DMS79 (cell line): ENCODE results near the gene DSCAML1.

ENCODE experiments used
- DNase-seq: peaks from one replicate; lab custom pipeline; 2025; lab: John Stamatoyannopoulos, UW

The DSCAML1 gene

DNA sequence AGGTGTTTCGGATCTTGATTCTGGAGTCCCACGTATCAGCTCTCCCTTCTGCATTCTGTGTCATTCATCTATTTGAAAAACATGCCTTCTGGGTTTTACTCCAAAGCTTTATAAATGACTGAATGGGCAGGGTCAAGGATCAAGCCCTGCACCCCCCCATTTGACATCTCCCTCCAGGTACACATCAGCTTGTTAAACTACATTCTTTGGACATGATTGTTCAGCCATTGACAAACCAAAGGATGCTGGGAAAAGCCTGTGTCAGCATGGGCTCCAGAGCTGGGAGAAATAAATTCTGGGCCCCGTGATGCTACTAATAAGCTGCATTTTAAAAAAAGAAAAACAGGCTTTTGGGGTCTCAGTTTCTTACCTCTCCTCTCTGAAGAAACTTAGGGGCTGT lies 103.7 kb downstream of the DSCAML1 start:
- no peak for DNase-seq

- no peak for DNase-seq
These were observed 105.5 kb downstream of the DSCAML1 start for GRCh38 chr11:117691516-117691915.

DNA sequence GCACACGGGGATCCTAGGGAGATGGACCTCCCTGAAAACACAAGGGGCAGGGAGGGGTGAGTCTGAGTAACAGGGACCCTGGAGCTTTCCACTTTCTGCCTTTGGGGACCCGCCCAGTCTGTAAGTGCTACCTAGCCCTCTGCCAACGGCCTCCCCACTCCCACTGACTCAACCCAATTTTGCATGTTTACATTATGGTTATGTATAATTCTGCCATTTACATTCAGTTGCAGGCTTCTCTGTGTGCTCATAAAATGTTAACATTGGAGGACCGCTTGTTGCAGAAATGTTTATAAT lies 105.8 kb downstream of the DSCAML1 start:
- no peak for DNase-seq

- DNase-seq = no peak
These were observed 106.4 kb downstream of the DSCAML1 start for GRCh38 chr11:117690484-117691217.

DNA sequence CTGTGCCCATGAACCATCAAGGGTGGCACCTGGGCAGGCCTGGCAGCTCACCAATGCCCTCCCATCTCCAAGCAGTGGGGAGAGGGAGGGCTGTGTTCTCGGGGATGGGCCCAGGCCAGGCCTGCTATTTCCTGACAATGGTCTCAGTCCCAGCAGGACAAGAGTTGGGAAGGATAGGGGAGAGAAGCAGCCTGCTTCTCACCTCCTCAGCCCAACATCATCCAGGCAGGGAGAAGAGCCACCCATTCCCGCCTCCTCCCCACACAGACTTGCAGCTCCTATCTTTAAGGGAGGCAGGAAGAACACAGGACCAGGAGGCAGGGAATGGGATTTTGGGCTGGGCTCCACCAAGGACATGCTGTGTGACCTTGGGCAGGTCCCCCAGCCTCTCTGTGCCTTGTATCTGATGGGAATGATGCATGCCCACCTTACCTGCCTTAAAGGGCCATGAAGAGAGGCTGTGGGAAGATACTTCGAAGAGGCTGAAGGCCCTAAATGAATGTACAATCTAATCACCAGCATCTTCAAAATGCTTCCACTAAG lies 108.7 kb downstream of the DSCAML1 start:
- no peak for DNase-seq

DNA sequence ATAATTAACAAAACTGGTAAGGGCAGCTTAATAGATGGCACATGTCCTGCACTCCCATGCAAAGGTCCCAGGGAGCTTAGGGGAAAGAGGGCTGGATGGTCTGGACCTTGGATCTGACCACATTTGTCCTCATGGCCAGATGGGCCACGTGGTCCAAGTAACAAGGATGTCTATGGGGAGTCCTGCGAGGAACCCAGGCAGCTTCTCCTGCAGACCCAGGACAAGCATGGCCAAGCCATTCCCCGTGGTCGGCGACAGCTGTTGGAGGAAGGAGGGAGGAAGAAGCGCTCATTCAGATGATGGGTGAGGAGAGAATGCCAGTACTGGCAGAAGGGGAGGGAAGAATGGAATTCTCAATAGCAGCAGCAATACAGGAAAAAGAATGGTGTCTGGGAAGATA lies 109.2 kb downstream of the DSCAML1 start:
- no peak for DNase-seq

- no peak for DNase-seq
These were observed 110.3 kb downstream of the DSCAML1 start for GRCh38 chr11:117686711-117687110.

DNA sequence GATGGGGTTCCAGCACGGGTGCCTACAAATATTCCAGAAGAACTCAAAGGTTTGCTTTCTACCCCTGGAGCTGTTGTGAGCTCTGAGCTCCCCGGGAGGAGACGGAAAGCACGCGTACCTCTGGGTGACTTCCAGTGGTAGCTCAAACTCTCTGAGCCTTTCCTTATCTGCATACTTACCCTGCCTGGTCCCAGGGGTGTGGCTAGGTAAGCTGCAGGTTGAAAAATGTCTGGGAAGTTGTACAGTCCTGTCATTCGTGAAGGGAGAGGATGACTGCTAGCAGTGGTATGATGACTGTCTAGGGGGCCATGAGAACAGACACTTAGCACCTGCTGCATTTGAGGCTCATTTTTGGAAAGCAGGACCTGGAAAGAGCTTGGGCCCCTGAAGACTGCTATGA lies 111.5 kb downstream of the DSCAML1 start:
- no peak for DNase-seq

- DNase-seq = no peak
These were observed 112.3 kb downstream of the DSCAML1 start for GRCh38 chr11:117684731-117685130.

GRCh38 chr11:117684111-117684510 lies 112.9 kb downstream of the DSCAML1 start:
- no peak for DNase-seq

DNA sequence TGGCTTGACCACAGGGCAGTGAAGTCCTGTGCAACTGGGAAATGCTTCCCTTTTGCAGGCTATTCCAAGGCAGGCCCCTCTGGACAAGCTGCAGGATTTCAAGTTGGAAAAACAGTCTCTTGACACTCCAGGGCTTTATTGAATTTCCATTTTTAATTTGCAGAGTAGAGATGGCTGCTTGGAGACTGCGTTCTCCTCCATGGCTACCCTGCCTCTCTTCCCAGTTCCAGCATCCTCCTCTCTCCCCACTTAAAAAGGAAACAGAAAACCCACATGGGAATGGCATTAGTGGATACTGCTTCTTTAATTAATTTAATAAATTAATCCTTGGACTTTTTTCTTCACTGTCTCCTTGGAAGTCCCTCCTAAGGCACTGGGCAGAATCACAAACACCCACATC lies 115.6 kb downstream of the DSCAML1 start:
- no peak for DNase-seq

DNA sequence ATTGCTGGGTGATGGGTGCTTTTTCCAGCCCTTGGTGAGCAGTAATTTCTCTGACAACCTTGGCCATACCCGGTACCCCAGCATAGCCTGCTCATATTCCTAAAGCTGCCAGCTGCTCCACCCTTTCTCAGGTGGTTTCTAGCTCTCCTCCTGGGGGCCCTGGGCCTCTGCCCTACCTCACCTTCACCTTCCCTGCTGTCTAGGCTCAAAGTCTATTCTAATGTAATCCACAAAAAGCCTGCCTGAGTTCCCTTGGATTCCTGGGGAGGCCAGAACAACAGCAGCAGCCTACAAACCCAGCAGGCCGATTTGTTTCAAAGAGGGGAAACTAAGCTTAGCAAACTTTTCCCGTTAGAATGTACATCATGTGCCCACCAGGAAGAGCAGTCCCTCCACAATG lies 117.6 kb downstream of the DSCAML1 start:
- no peak for DNase-seq

- no peak for DNase-seq
These were observed 118.2 kb downstream of the DSCAML1 start for GRCh38 chr11:117678658-117679406.

DNA sequence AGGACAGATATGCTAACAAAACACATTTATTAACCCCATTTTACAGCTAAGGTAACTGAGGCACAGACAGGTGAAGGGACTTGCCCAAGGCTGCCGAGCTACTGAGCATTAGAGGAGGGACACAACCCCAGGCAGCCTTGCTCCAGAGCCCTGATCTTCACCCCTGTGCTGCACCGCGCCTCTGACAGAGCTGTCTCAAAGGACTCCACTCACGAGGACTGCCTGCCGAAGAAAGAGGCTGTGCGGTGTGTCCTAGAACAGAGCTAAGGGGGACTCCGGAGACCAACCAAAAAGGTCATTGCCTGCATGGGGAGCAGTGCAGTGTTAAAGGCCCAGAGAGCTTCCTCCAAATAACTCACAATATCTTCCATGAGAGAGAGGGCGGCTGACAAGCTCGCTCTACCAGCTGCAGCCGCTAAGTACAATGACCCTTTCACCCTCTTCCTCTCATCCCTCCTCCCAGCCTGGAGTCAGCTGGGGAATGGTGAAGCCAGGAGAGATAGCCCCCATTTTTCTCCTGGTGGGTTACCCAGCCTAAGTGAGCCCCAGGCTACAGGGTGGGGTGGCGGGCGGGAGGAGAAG lies 119.2 kb downstream of the DSCAML1 start:
- DNase-seq = no peak

DNA sequence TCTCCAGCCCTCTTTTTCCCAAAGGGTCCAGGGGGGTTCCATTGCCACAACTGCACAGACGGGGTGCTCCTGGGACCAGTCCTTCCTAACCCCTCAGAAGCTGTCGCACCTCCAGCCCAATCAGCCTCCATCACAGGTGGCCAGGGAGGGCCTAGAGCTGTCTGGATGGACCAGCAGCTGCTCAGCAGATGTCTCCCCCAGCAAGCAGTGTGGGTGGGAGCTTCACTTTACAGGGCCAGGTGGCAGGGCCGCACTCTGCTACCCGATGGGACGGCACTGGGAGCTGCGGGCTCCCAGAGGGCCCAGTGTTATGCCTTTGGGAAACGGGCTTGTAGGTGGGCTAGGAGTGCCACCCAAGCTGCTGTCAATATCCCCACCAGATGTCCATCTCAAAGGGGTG lies 120.5 kb downstream of the DSCAML1 start:
- DNase-seq = no peak

- DNase-seq = no peak
These were observed 123.4 kb downstream of the DSCAML1 start for GRCh38 chr11:117673602-117674001.

DNA sequence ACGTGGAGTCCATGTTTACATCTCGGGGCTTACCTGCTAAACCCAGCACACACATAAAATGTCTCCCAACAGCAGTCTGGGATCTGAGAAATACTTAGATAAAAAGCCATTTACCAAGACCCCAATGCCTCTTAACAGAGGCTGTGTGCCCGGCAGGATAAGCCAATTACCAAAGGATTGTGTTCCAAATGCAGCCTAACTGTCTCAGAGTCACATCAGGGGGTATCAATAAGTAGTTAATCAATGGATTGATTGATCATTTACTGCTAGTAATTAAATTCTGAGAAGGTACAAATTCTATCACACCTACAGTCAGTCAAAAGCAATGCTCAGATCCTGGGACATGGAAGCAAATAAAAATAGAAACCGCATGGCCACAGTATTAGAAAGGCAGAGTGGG lies 125.6 kb downstream of the DSCAML1 start:
- DNase-seq = no peak

DNA sequence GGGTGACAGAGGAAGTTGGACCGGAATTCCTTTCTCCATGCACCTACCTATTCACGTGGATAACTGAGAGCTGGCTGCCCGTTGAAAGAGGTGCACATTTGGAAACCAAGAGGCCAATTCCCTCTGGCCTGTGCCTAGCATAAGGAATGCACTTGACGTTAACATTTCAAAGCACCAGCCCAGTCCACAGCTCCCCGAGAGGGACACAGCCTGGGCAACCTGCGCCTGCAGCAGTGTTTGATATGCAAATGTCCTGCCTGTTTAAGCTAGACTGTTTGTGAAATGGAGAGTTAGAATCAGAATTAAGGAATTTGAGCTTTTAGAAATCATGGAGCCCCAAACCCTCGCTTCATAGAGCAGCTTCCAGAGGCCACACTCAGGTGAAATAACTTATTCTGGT lies 126.1 kb downstream of the DSCAML1 start:
- no peak for DNase-seq

- DNase-seq = no peak
These were observed 126.6 kb downstream of the DSCAML1 start for GRCh38 chr11:117670443-117670842.

DNA sequence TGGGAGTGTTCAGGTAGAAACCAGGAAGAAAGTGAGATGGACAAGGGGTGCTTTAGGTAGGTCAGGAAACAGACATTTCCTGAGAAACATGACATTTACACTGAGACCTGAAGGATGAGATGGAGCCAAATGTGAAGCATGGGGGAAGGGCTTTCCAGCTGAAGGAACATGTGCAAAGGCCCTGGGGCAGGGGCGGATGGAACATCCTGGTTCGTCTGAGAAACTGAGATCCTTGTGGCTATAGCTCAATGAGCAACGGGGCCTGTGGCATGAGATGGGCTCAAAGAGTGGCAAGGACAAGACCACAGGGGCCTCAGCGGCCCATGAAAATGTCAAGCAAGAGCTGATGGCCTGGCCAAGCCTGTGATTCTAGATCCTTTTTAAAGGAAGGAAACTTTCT lies 127.4 kb downstream of the DSCAML1 start:
- DNase-seq = no peak

DNA sequence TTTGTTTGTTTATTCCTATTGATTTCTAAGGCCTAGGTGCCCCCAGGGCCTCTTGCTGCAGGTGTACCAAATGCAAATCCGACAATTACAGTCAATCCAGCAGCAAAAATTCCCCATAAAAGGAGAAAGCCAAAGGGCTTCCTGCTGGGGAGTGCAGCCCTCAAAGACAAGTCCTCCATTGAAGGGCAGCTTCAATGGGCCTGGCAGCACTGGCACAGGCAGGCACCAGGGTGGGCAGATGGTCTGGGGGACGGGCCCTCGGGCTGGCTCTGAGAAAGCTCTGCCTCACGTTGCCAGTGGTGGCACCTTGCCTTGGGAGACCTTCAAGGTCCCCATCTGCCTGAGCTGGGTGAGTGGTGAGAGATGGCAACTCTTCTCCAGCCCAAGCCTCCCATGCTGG lies 128.0 kb downstream of the DSCAML1 start:
- peak; percentile 80 for DNase-seq

GRCh38 chr11:117668321-117668751 lies 128.7 kb downstream of the DSCAML1 start:
- DNase-seq = peak; percentile 84

DNA sequence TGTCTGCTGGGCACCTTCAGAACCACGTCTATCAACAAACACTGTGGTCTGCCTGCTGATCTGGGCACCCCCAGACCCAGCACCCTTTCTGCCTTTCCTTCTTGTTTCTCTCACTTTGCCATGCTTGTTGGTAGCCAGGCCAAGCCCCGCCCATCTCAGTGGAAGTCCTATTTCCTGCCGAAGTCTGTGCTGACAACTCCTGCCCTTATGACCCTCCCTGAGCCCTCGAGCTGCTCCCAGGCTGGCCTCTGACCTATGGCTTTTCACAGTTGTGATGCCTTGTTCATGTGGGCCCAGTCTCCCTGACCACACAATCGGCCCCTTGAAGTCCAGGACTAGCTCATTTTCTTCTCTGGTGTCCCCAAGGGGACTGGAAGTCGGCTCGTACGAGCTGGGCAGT lies 132.1 kb downstream of the DSCAML1 start:
- DNase-seq = no peak
